BLaER1 treated with 17β-estradiol and CSF1 and Interleukin-3, amounts not matched to agents 10 nM and 100 nM (cell line): ENCODE results near the gene UQCRH.
"Not testable (repeated sequence)": the region's sequence is repeated elsewhere in the genome, so short reads cannot be mapped to it uniquely, and the experiment has no call there.

Source experiments
- H3K27ac ChIP-seq, 11 experiments: shearing (Covaris generic); formaldehyde crosslinking; 2 replicates each; pipeline ENCODE4 v1.8.1; 2022
- H3K27me3 ChIP-seq, 11 experiments: shearing (Covaris generic); formaldehyde crosslinking; 2 replicates each; pipeline ENCODE4 v1.8.1; 2022
- H3K36me3 ChIP-seq, 11 experiments: shearing (Covaris generic); formaldehyde crosslinking; 2 replicates each; pipeline ENCODE4 v1.8.1; 2022
- H3K4me1 ChIP-seq, 10 experiments: shearing (Covaris generic); formaldehyde crosslinking; 2 replicates each; pipeline ENCODE4 v1.8.1; 2022
- H3K4me2 ChIP-seq, 11 experiments: shearing (Covaris generic); formaldehyde crosslinking; 2 replicates each; pipeline ENCODE4 v1.8.1; 2022
- H3K4me3 ChIP-seq, 10 experiments: shearing (Covaris generic); formaldehyde crosslinking; 2 replicates each; pipeline ENCODE4 v1.8.1; 2022
- H3K9ac ChIP-seq, 11 experiments: shearing (Covaris generic); formaldehyde crosslinking; 2 replicates each; pipeline ENCODE4 v1.8.1; 2022
- H3K9me3 ChIP-seq, 11 experiments: shearing (Covaris generic); formaldehyde crosslinking; replicated peaks in 1 of 11; 2 replicates each; pipeline ENCODE4 v1.8.1; 2022
- H4K20me1 ChIP-seq, 11 experiments: shearing (Covaris generic); formaldehyde crosslinking; 2 replicates each; pipeline ENCODE4 v1.8.1; 2022
- Cebpa-rat ChIP-seq, 11 experiments: shearing (Covaris generic); IDR thresholded peaks; 2 replicates each; pipeline ENCODE4 v1.8.1; 2022

The UQCRH gene

GRCh38 chr1:46303872-46304326 lies 401 bp downstream of the UQCRH start:
- H3K9me3 ChIP-seq, result no peaks in the 10 kb centered on the region
- H3K9ac ChIP-seq, result peak overlapping the region; percentile 97 to 100 (median 99)
- peak overlapping the region; percentile 78 to 99 (median 92) for H3K4me3 ChIP-seq
- H4K20me1 ChIP-seq, result peaks cover 53 to 90% (median 74%) of the 10 kb centered on the region in 11 experiments
- peak overlapping the region; percentile 94 to 100 (median 97) for H3K4me2 ChIP-seq
- TF ChIP-seq Cebpa-rat (IDR thresholded peaks at IDR 0.05), result no peak
- peaks cover 58 to 71% (median 62%) of the 10 kb centered on the region in 10 experiments for H3K4me1 ChIP-seq
- H3K27me3 ChIP-seq, result no peaks in the 10 kb centered on the region
- H3K27ac ChIP-seq, result peak overlapping the region; percentile 93 to 100 (median 98)
- peaks cover 7 to 57% (median 33%) of the 10 kb centered on the region in 11 experiments; a peak in 21 of 22 replicates for H3K36me3 ChIP-seq

- H3K36me3 ChIP-seq, result peaks cover 27 to 65% (median 54%) of the 10 kb centered on the region in 11 experiments
- no peaks in the 10 kb centered on the region for H3K27me3 ChIP-seq
- no peak overlapping the region for H3K27ac ChIP-seq
- peak overlapping the region in 3 of 10 experiments; percentile 85 to 98 (median 89); a peak in 3 of 20 replicates for H3K4me3 ChIP-seq
- peak overlapping the region in 8 of 11 experiments; percentile 4 to 100 (median 42); a peak in 9 of 22 replicates for H3K9ac ChIP-seq
- peak overlapping the region; percentile 94 to 100 (median 97); a peak in 21 of 22 replicates for H3K4me2 ChIP-seq
- no peaks in the 10 kb centered on the region for H3K9me3 ChIP-seq
- H3K4me1 ChIP-seq, result peaks cover 46 to 56% (median 51%) of the 10 kb centered on the region in 10 experiments
- TF ChIP-seq Cebpa-rat (IDR thresholded peaks at IDR 0.05), result no peak
- peaks cover 48 to 86% (median 69%) of the 10 kb centered on the region in 11 experiments for H4K20me1 ChIP-seq
Measured at GRCh38 chr1:46306159-46306530, 2.6 kb downstream of the UQCRH start.

- H3K9ac ChIP-seq, result peak overlapping the region in 1 of 11 experiments; percentile 62; a peak in 1 of 22 replicates
- H3K27me3 ChIP-seq, result no peaks in the 10 kb centered on the region
- peaks cover 46 to 84% (median 67%) of the 10 kb centered on the region in 11 experiments for H4K20me1 ChIP-seq
- no peaks in the 10 kb centered on the region for H3K9me3 ChIP-seq
- H3K4me2 ChIP-seq, result peak overlapping the region in 3 of 11 experiments; percentile 2 to 94 (median 94); a peak in 3 of 22 replicates
- H3K4me1 ChIP-seq, result peaks cover 41 to 52% (median 47%) of the 10 kb centered on the region in 10 experiments
- peaks cover 61 to 100% (median 88%) of the 10 kb centered on the region in 11 experiments for H3K36me3 ChIP-seq
- no peak for TF ChIP-seq Cebpa-rat (IDR thresholded peaks at IDR 0.05)
- no peak overlapping the region for H3K4me3 ChIP-seq
- no peak overlapping the region; a peak in 1 of 22 replicates for H3K27ac ChIP-seq
Measured at GRCh38 chr1:46309401-46310159, 6.1 kb downstream of the UQCRH start.

DNA sequence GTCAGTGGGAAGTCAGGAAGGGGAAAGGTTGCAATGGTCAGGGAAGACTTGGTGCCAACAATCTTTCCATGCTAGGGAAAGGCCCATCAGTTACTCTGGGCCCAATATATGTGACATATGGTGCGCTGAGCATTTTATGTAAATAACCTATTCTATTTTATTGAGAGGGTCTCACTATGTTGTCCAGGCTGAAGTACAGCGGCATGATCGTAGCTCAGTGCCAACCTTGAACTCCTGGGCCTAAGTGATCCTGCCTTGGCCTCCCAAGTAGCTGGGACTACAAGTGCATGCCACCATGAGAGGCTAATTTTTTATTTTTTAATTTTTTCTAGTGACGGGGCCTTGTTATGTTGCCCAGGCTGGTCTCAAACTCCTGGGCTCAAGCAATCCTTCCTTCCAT lies 6.8 kb downstream of the UQCRH start:
- no peak overlapping the region for H3K4me3 ChIP-seq
- no peaks in the 10 kb centered on the region for H3K27me3 ChIP-seq
- H3K4me2 ChIP-seq, result no peak overlapping the region
- H3K36me3 ChIP-seq, result peaks cover 68 to 100% (median 93%) of the 10 kb centered on the region in 11 experiments
- H3K9ac ChIP-seq, result no peak overlapping the region
- H3K9me3 ChIP-seq, result no peaks in the 10 kb centered on the region
- H3K27ac ChIP-seq, result no peak overlapping the region
- peak in 1 of 11 experiments; percentile 22; a peak in 2 of 22 replicates for TF ChIP-seq Cebpa-rat (IDR thresholded peaks at IDR 0.05)
- peaks cover 44 to 78% (median 60%) of the 10 kb centered on the region in 11 experiments for H4K20me1 ChIP-seq
- H3K4me1 ChIP-seq, result peaks cover 34 to 45% (median 39%) of the 10 kb centered on the region in 10 experiments

DNA sequence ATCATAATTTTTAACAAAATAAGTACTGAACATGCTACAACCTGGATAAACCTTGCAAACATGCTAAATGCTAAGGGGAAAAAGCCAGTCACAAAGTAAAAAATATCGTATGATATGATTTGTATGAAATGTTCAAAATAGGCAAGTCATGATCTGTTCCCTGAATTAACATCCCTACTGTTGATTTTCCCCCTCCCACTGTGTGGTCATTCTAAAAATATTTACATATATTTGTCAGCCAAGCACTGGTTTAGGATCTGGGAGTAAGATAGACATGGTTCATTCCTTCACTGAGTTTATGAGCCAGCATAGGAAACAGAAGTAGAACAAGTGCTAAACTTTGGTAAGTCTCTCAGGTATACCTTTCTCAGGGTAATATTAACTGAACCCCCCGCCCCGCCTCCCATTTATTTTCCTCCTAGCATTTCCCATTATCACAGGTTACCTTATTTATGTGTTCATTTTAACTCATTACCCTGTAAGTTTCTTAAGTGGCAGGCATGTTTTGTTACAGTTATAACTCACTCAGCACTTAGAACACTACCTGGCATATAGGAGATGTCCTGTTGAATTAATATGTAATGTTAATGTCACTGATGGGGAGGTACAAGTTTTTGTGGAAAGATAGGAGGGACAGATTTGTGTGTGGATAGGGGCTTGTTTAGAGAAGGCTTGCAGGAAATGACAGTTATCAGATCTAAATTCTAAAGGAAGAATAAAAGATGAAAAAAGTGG lies 12.3 kb downstream of the UQCRH start:
- Histone ChIP-seq H3K27ac (no peak overlapping the region), H3K27me3 (no peaks in the 10 kb centered on the region), H3K4me1 (no peaks in the 10 kb centered on the region), H3K9ac (no peak overlapping the region), H3K4me2 (no peak overlapping the region), H4K20me1 (peaks cover 0 to 35% (median 15%) of the 10 kb centered on the region in 11 experiments; a peak in 13 of 22 replicates), H3K9me3 (no peaks in the 10 kb centered on the region), H3K36me3 (peaks cover 68 to 83% (median 74%) of the 10 kb centered on the region in 11 experiments), H3K4me3 (no peak overlapping the region)
- no peak for TF ChIP-seq Cebpa-rat (IDR thresholded peaks at IDR 0.05)

DNA sequence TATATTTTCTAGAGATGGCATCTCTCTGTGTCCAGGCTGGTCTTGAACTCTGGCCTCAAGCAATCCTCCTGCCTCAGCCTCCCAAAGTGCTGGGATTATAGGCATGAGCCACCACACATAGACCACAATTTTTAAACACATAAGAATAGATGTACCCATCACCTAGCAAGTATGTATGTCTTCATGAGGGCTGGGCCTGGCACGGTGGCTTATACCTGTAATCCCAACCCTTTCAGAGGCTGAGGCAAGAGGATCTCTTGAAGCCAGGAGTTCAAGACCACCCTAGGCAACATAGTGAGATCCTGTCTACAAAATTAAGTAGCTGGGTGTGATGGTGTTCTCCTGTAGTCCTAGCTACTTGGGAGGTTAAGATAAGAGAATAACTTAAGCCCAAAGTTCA lies 13.8 kb downstream of the UQCRH start:
- Histone ChIP-seq H3K9ac (no peak overlapping the region), H3K4me3 (no peak overlapping the region), H3K36me3 (peaks cover 54 to 68% (median 59%) of the 10 kb centered on the region in 11 experiments), H3K9me3 (no peaks in the 10 kb centered on the region), H3K27me3 (no peaks in the 10 kb centered on the region), H3K4me1 (0 out of 20 replicates have a peak, but pooled peaks cover 0 to 3% (median 0%) of the 10 kb centered on the region in 10 experiments), H3K27ac (no peak overlapping the region), H4K20me1 (peaks cover 0 to 28% (median 7%) of the 10 kb centered on the region in 11 experiments; a peak in 11 of 22 replicates), H3K4me2 (no peak overlapping the region)
- TF ChIP-seq Cebpa-rat (IDR thresholded peaks at IDR 0.05), result no peak

DNA sequence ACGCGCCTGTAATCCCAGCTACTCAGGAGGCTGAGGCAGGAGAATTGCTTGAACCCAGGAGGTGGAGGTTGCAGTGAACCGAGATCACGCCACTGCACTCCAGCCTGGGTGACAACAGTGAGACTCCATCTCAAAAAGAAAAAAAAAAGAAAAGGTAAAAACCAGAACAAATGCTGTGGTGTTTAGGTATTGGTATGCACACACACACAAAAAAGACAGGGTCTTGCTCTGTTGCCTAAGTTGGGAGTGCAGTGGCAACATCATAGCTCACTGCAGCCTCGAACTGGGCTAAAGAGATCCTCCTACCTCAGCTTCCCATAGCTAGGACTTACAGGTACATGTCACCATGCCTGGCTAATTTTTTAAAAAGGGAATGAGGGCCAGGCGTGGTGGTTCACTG lies 15.8 kb downstream of the UQCRH start:
- H3K4me1 ChIP-seq, H3K27ac ChIP-seq, H3K4me3 ChIP-seq, H3K27me3 ChIP-seq, H3K9ac ChIP-seq, H3K9me3 ChIP-seq, H3K4me2 ChIP-seq: not testable (repeated sequence)
- Histone ChIP-seq H4K20me1 (peaks cover 0 to 22% (median 3%) of the 10 kb centered on the region in 11 experiments; a peak in 10 of 22 replicates), H3K36me3 (peaks cover 34 to 48% (median 39%) of the 10 kb centered on the region in 11 experiments)

DNA sequence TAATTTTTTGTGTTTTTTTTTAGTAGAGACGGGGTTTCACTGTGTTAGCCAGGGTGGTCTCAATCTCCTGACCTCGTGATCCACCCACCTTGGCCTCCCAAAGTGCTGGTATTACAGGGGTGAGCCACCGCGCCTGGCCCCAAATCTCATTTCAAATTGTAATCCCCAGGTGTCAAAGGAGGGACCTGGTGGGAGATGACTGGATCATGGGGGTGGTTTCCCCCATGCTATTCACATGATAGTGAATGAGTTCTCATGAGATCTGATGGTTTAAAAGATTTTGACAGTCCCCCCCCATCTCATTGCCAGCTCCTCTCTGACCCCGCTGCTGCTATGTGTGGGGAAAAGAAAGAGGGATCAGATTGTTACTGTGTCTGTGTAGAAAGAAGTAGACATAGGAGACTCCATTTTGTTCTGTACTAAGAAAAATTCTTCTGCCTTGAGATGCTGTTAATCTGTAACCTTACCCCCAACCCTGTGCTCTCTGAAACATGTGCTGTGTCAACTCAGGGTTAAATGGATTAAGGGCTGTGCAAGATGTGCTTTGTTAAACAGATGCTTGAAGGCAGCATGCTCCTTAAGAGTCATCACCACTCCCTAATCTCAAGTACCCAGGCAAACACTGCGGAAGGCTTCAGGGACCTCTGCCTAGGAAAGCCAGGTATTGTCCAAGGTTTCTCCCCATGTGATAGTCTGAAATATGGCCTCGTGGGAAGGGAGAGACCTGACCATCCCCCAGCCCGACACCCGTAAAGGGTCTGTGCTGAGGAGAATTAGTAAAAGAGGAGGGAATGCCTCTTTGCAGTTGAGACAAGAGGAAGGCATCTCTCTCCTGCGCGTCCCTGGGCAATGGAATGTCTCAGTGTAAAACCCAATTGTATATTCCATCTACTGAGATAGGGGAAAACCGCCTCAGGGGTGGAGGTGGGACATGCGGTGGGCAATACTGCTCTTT lies 16.7 kb downstream of the UQCRH start:
- not testable (repeated sequence) for H3K9ac ChIP-seq, H3K9me3 ChIP-seq, H3K4me1 ChIP-seq, H3K27me3 ChIP-seq, H3K4me3 ChIP-seq, H3K4me2 ChIP-seq, H3K27ac ChIP-seq
- peaks cover 24 to 39% (median 30%) of the 10 kb centered on the region in 11 experiments for H3K36me3 ChIP-seq
- peaks cover 0 to 15% (median 3%) of the 10 kb centered on the region in 11 experiments; a peak in 10 of 22 replicates for H4K20me1 ChIP-seq

DNA sequence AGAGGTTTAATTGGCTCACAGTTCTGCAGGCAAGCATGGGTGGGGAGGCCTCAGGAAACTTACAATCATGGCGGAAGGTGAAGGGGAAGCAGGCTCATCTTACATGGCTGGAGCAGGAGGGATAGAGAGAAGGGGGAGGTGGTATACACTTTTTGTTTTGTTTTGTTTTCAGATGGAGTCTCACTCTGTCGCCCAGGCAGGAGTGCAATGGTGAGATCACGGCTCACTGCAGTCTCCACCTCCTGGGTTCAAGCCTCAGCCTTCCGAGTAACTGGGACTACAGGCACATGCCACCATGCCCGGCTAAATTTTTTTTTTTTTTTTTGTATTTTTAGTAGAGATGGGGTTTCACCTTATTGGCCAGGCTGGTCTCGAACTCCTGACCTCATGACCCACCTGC lies 18.7 kb downstream of the UQCRH start:
- not testable (repeated sequence) for H4K20me1 ChIP-seq, H3K4me1 ChIP-seq, H3K27me3 ChIP-seq, H3K4me2 ChIP-seq, H3K4me3 ChIP-seq, H3K27ac ChIP-seq, H3K9ac ChIP-seq, H3K9me3 ChIP-seq
- peaks cover 5 to 19% (median 10%) of the 10 kb centered on the region in 11 experiments for H3K36me3 ChIP-seq

DNA sequence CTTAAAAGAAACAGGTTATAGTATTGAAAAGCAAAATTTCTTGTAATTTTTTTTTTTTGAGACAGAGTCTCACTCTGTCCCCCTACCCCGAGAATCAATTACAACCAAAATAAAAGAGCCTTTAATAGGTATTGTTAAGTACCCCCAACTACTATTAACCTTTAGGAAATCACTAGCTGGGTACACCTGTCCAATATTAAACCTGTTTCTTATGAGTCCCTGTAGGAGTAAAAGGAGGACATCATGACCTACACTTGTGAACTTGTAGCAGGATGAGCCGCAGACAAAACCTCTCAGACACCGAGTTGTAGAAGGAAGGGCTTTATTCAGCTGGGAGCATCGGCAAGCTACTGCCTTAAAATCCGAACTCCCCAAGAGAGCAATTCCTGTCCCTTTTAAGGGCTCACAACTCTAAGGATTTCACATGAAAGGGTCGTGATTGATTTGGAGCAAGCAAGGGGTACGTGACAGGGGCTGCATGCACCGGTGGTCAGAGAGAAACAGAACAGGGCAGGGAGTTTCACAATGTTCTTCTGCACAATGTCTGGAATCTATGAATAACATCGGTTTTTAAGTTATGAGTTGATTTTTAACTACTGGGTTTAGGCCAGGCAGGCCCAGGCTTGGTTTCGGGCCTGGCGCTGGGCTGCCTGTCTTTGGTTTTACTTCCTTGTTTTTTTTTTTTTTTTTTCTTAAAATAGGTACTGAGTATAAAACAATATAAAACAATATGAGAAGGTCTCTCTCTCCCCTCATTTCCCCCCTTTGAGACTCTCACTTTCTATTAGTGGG lies 22.0 kb downstream of the UQCRH start:
- H3K4me2 ChIP-seq, H3K36me3 ChIP-seq, H4K20me1 ChIP-seq, H3K4me3 ChIP-seq, H3K27ac ChIP-seq, H3K9me3 ChIP-seq, H3K4me1 ChIP-seq, H3K27me3 ChIP-seq: not testable (repeated sequence)
- H3K9ac ChIP-seq, result peak overlapping the region in 2 of 11 experiments; percentile 10 to 38; a peak in 2 of 22 replicates

GRCh38 chr1:46328182-46328581 lies 24.7 kb downstream of the UQCRH start:
- H3K9ac ChIP-seq, H3K9me3 ChIP-seq, H3K27ac ChIP-seq, H3K36me3 ChIP-seq, H3K27me3 ChIP-seq, H3K4me1 ChIP-seq, H3K4me3 ChIP-seq, H4K20me1 ChIP-seq, H3K4me2 ChIP-seq: not testable (repeated sequence)
